ENCODE results near the gene TNKS2. TPM values are rescaled to one million over a fixed set of nuclear protein-coding genes. Genes with fewer than 3 reads are reported as not detected.

TNKS2 gene
- total and polyA plus RNA-seq, 2 of the 13 experiments (the other 11 are each of a cell fraction or from before 2014, with no cell fraction given): 15.2 to 19.4 TPM

GRCh38 chr10:91758303-91759146 lies 39.7 kb upstream of the TNKS2 start:
- Histone ChIP-seq H3K4me3 (replicated peaks in 1 of 3; ENCODE audit: insufficient read depth in 1 of 3, low read depth in 2 of 3, low read length in 3 of 3) (no peak overlapping the region), H3K79me2 (ENCODE audit: insufficient read depth, low read length) (no peaks in the 10 kb centered on the region), H3K36me3 (replicated peaks in 1 of 2; ENCODE audit: control insufficient read depth in 1 of 2, insufficient read depth in 2 of 2, low read length in 2 of 2) (no peaks in the 10 kb centered on the region), H2AFZ (ENCODE audit: low read length) (no peak overlapping the region), H3K9me3 (ENCODE audit: low read length) (no peaks in the 10 kb centered on the region), H3K27ac (ENCODE audit: extremely low read length, insufficient read depth, low read length) (no peak overlapping the region), H4K20me1 (ENCODE audit: insufficient read depth, low read length) (no peaks in the 10 kb centered on the region), H3K27me3 (ENCODE audit: control insufficient read depth in 1 of 2, insufficient read depth in 2 of 2, low read length in 2 of 2) (no peaks in the 10 kb centered on the region; a peak in 1 of 5 replicates), H3K9ac (ENCODE audit: insufficient read depth, low read depth, low read length) (no peak overlapping the region), H3K4me1 (ENCODE audit: insufficient read depth, low read length) (no peaks in the 10 kb centered on the region), H3K4me2 (ENCODE audit: low read depth, low read length) (no peak overlapping the region)
- peak; percentile 72 for DNase-seq (ENCODE audit: low spot score)
- BruUV-seq (replicated peaks): no TSS peak
- POLR2A ChIA-PET: no interaction called here
- CTCF ChIA-PET (ENCODE audit: low intra/inter-chr PET ratio, low total read pairs): interaction anchor here (1.0 to 1.6 kb wide), 2 partner anchors 150 to 154 kb away, joined by 3 to 18 read pairs; partner anchors contain the start of gene FGFBP3
- intact Hi-C loops (cut with micrococcal nuclease; ENCODE audit: unreplicated experiment) (loop anchor here (1.0 to 2.0 kb wide), 4 partner anchors 46 to 155 kb away; no protein-coding TSS in a partner anchor), in situ Hi-C loops (cut with HindIII; ENCODE audit: extremely low pct_ligation_motif_present, low pct_unique_long_range_greater_than_20kb) (loop anchor here (5.0 kb wide), 1 partner anchor 149 kb away; the partner anchor contains the start of gene FGFBP3)
- WGBS (ENCODE audit: low lambda C conversion rate): 35% methylated on average over 3 of the region's 3 CpGs
- peak; percentile 71 for ATAC-seq
- peak; percentile 72 for FAIRE-seq
- no peak for TF ChIP-seq SP5 (CRISPR knock-in tag; IDR thresholded peaks at IDR 0.05; ENCODE audit: borderline replicate concordance, low read depth)
- no peak for TF ChIP-seq FOXA1 (IDR thresholded peaks at IDR 0.05)
- TF ChIP-seq FOXA1 (CRISPR knock-in tag; IDR thresholded peaks at IDR 0.05): peak; percentile 32; the same call in 1 of the 2 replicates
- no peak for TF ChIP-seq ZNF318 (CRISPR knock-in tag; IDR thresholded peaks at IDR 0.05)
- TF ChIP-seq RAD21 (CRISPR knock-in tag; IDR thresholded peaks at IDR 0.05): peak; percentile 77
- TF ChIP-seq SOX5 (CRISPR knock-in tag; IDR thresholded peaks at IDR 0.05; ENCODE audit: borderline replicate concordance): 0 out of 2 replicates have a peak, but pooled peaks have one; percentile 20
- TF ChIP-seq STAG1 (CRISPR knock-in tag; IDR thresholded peaks at IDR 0.05): peak; percentile 90
- TF ChIP-seq GPN1 (CRISPR knock-in tag; IDR thresholded peaks at IDR 0.05; ENCODE audit: borderline replicate concordance): no peak
- TF ChIP-seq ZIK1 (CRISPR knock-in tag; IDR thresholded peaks at IDR 0.05; ENCODE audit: borderline replicate concordance, low read depth): no peak
- TF ChIP-seq CC2D1A (CRISPR knock-in tag; IDR thresholded peaks at IDR 0.05): no peak
- TF ChIP-seq HDAC2 (CRISPR knock-in tag; IDR thresholded peaks at IDR 0.05): no peak
